Activated T-cell treated with anti-CD3 and anti-CD28 coated beads for 1 hour (primary cell): ENCODE measurements around the gene CCNI.
"Not testable (repeated sequence)": the region's sequence is repeated elsewhere in the genome, so short reads cannot be mapped to it uniquely, and the experiment has no call there.

Experiments
- DNase-seq: peaks from one replicate; pipeline ENCODE4 v3.0.0-alpha.2; 2020; ENCODE audit warnings: low read depth

Gene CCNI

GRCh38 chr4:77040854-77041725, 34.7 kb downstream of the CCNI start:
- no peak for DNase-seq

- no peak for DNase-seq
Measured at GRCh38 chr4:77040270-77040669, 35.5 kb downstream of the CCNI start.

GRCh38 chr4:77039796-77040195, 36.0 kb downstream of the CCNI start:
- no peak for DNase-seq

- DNase-seq, result no peak
Measured at GRCh38 chr4:77037736-77038135, 38.1 kb downstream of the CCNI start.

GRCh38 chr4:77037168-77037567, 38.6 kb downstream of the CCNI start:
- DNase-seq, result not testable (repeated sequence)

- no peak for DNase-seq
Measured at GRCh38 chr4:77036206-77036605, 39.6 kb downstream of the CCNI start.

- DNase-seq, result no peak
Measured at GRCh38 chr4:77035153-77035552, 40.6 kb downstream of the CCNI start.

GRCh38 chr4:77031544-77031943, 44.2 kb downstream of the CCNI start:
- no peak for DNase-seq

GRCh38 chr4:77029757-77030156, 46.0 kb downstream of the CCNI start:
- not testable (repeated sequence) for DNase-seq

- DNase-seq, result no peak
Measured at GRCh38 chr4:77028246-77028645, 47.5 kb downstream of the CCNI start.

GRCh38 chr4:77026322-77026704, 49.5 kb downstream of the CCNI start:
- DNase-seq, result no peak

GRCh38 chr4:77025643-77026321, 50.0 kb downstream of the CCNI start:
- no peak for DNase-seq

- DNase-seq, result no peak
Measured at GRCh38 chr4:77023920-77024319, 51.9 kb downstream of the CCNI start.

- no peak for DNase-seq
Measured at GRCh38 chr4:77022560-77023179, 53.1 kb downstream of the CCNI start.

- no peak for DNase-seq
Measured at GRCh38 chr4:77021614-77022089, 54.1 kb downstream of the CCNI start.

GRCh38 chr4:77020017-77020416, 55.8 kb downstream of the CCNI start:
- no peak for DNase-seq

- DNase-seq, result no peak
Measured at GRCh38 chr4:77015390-77015789, 60.4 kb downstream of the CCNI start.

- DNase-seq, result no peak
Measured at GRCh38 chr4:77014256-77014655, 61.5 kb downstream of the CCNI start.

- DNase-seq, result no peak
Measured at GRCh38 chr4:77012726-77013125, 63.1 kb downstream of the CCNI start.

- DNase-seq, result no peak
Measured at GRCh38 chr4:77010841-77011354, 64.9 kb downstream of the CCNI start.

GRCh38 chr4:77009511-77010115, 66.2 kb downstream of the CCNI start:
- DNase-seq, result no peak
